HPDE6-E6E7 (cell line): ENCODE results near the gene CEACAM5.

Source experiments
- DNase-seq: peaks from one replicate; pipeline ENCODE4 v3.0.0; 2011; ENCODE audit warnings: missing footprints; ENCODE audit errors: extremely low spot score

Gene CEACAM5

GRCh38 chr19:41708481-41708880 lies at the start of gene CEACAM5:
CEACAM5 (plus strand) TSS chr19:41708626; CDS start chr19:41708732, 106 bp downstream.
- no peak for DNase-seq

- no peak for DNase-seq
Measured at GRCh38 chr19:41666075-41666474, 42.4 kb upstream of the CEACAM5 start.

DNA sequence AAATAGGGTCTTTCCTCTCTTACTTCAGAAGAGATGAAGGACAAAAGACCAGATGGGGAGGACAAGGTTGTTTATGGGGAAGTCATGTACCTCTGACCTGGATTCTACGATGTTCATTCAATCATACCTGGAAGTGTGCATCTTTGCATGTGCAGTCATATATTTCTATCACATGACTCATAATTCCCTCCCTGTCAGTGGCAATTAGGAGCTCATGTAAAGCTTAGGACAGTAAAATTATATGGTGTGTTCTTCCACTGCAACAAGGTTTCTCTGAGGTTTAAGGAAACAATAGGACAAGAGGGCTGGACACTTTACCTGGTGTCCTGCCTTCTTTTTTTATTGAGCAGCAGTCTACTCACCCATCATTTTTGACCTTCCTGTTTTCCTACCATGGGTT lies 40.1 kb upstream of the CEACAM5 start:
- DNase-seq: no peak

DNA sequence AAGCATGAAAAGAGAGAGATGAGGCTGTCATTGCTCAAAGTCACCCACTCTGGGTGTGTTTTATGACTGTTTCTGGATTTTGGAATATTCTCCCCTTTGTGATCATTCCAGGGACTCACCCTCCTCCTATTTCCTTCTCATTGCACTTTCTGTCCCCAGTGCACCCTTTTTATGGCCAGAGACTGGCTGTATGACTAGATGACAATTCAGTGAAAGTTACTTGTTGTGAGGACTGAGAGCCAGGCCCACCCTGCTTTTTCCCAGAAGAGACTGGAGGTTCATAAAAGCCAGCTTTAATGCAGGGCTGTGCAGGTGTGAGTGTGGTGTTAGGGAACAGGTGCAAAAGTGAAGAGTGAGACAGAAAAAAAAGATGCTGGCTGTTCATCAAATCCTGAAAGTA lies 37.7 kb upstream of the CEACAM5 start:
- DNase-seq: no peak

DNA sequence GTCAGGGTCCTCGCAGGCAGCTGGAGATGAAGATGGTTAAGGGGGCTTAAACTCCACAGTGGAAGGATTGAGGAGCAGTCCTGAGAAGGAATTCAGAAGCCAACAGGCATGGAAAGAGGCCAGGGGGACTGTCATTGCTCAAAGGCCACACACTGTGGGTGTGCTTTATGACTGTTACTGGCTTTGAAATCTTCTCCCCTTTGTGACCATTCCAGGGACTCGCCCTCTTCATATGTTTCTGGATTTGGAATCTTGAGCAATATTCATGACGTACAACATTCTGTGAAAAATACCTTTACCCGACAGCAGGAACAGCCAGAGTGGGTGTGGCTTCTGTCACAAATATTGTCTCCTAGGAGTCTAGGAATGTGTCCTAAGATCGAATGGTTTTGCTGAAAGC lies 36.9 kb upstream of the CEACAM5 start:
- no peak for DNase-seq

DNA sequence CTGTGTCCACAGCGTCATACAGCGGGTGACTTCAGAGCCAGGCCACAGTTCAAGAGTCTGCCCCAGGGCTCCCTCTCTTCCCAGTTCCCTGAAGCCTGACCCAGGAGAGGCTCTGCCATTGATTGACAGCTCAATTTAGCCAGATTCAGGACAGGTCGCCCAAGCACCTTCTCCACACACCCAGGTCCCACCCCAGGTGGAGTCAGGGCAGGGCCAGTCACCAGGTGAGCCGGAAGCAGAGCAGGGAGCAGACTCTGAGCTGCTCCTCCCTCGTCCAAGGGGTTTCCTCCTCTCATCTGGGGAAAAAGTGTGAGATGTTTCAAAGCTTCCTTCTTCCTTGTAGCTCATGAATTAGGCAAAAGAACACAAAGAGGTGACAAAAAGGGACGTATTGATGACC lies 26.0 kb upstream of the CEACAM5 start:
- DNase-seq: no peak

DNA sequence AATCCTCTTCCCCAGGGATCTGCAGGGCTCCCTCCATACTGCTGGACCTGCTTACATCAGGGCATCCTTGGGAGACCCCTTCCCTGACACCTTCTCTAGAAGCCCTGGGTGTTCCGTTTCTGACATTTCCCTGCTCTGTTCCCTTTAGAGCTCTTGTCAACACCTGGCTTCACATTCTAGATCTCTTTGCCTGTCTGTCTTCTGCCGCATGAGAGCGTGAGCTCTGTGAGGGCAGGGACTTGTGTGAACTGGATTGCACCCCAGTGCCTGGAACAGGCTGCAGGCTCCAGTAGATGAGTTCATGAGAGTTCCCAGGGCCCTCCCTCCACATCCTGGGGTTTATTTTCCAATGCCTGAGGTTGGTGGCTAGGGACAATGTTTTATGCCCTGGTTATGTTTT lies 21.0 kb upstream of the CEACAM5 start:
- no peak for DNase-seq

DNA sequence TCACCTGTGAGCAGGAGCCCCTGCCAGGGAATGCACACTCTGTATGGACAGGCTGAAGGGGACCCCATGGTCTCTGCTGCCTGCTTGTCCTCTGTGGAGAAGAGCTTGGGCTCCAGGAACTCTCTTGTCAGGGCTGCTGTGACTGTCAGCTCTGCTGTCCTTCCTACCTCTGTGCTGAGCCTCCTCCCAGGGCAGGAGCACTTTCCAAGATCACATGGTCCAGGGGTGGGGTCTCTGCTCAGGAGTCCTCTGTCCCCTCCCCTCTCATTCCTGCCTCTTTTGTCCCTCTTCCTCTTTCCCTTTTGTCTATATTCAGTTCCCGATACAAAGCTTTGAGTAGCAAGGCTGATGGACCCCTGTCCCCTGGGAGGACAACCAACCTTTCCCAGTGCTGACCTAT lies 20.3 kb upstream of the CEACAM5 start, which contains the start of gene CEACAM7:
Gene CEACAM7 (minus strand): TSS at position 173 of the 400 bp plus-strand sequence. CDS start 105 bp downstream, at position 68.
- no peak for DNase-seq

DNA sequence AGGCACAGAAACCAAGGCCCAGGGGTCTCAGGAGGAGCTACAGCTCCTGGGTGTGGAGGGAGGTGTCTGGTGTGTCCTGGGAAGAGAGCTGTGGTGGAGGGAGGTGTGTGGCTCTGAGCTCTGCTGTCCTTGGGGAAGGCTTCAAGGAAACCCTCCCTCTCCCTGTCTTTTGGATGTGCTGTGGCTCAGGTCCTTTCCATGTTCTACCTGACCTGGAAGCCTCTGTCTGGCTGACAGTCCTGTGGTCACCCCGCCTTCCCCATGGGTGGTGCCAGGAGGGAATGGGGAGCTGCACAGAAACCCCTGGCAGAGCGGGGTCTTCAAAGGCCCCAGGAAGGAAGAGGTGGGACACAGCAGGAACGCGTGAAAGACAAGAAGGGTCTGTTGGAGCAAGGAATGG lies 19.7 kb upstream of the CEACAM5 start:
- no peak for DNase-seq

- no peak for DNase-seq
Measured at GRCh38 chr19:41689993-41690800, 18.2 kb upstream of the CEACAM5 start.

DNA sequence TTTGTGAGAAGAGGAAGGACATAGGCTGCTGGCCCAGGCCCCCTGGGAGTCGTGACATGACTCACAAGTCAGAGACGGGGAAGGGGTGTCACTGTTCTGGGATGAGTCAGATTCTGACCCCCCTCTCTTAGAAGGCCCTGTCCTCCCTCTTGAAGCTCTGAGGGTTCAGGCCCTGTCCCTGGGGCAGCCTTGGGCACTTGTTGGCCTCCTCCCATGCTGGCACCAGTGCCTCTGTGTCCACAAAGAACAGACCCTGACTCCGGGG lies 17.7 kb upstream of the CEACAM5 start:
- no peak for DNase-seq

DNA sequence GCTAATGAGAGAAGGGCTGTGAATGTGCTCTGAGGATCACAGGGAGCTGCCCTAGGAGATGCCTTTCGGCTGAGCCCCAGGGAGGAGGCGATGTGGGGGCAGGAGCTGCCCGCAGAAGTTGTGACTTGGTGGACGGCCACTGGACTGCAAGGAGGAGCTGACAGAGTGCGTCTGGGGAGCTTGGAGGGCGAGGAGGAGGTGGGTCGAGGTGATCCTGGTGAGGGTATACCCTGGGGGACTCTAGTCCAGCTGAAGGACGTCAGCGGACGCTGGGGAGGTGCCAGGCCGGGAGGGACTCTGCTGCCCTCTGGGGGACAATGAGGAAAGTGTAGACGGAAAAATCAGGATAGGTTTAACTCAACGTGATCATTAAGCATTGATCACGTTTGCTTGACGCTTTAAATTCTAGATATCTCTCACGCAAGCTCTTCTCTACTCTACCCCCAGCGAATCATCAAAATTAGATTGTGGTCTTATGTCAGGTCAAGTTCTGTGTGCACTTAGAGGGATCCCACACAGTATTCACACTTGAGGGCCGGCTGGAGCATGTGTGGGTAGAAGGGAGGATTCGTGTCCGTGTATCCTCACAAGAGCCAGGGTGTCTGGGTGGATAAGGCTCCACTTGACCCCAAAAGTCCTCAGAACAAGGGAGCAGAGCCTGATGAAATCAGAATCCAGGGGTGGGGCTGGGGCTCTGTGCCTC lies 17.0 kb upstream of the CEACAM5 start:
- no peak for DNase-seq

DNA sequence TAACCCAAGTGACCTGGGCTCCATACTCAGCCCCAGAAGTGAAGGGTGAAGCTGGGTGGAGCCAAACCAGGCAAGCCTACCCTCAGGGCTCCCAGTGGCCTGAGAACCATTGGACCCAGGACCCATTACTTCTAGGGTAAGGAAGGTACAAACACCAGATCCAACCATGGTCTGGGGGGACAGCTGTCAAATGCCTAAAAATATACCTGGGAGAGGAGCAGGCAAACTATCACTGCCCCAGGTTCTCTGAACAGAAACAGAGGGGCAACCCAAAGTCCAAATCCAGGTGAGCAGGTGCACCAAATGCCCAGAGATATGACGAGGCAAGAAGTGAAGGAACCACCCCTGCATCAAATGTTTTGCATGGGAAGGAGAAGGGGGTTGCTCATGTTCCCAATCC lies 14.2 kb upstream of the CEACAM5 start:
- no peak for DNase-seq

GRCh38 chr19:41694831-41695635 lies 13.4 kb upstream of the CEACAM5 start:
- DNase-seq: no peak

- DNase-seq: no peak
Measured at GRCh38 chr19:41695745-41696144, 12.7 kb upstream of the CEACAM5 start.

DNA sequence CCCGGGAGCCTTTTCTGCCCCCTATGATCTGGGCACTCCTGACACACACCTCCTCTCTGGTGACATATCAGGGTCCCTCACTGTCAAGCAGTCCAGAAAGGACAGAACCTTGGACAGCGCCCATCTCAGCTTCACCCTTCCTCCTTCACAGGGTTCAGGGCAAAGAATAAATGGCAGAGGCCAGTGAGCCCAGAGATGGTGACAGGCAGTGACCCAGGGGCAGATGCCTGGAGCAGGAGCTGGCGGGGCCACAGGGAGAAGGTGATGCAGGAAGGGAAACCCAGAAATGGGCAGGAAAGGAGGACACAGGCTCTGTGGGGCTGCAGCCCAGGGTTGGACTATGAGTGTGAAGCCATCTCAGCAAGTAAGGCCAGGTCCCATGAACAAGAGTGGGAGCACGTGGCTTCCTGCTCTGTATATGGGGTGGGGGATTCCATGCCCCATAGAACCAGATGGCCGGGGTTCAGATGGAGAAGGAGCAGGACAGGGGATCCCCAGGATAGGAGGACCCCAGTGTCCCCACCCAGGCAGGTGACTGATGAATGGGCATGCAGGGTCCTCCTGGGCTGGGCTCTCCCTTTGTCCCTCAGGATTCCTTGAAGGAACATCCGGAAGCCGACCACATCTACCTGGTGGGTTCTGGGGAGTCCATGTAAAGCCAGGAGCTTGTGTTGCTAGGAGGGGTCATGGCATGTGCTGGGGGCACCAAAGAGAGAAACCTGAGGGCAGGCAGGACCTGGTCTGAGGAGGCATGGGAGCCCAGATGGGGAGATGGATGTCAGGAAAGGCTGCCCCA lies 11.8 kb upstream of the CEACAM5 start:
- DNase-seq: no peak

DNA sequence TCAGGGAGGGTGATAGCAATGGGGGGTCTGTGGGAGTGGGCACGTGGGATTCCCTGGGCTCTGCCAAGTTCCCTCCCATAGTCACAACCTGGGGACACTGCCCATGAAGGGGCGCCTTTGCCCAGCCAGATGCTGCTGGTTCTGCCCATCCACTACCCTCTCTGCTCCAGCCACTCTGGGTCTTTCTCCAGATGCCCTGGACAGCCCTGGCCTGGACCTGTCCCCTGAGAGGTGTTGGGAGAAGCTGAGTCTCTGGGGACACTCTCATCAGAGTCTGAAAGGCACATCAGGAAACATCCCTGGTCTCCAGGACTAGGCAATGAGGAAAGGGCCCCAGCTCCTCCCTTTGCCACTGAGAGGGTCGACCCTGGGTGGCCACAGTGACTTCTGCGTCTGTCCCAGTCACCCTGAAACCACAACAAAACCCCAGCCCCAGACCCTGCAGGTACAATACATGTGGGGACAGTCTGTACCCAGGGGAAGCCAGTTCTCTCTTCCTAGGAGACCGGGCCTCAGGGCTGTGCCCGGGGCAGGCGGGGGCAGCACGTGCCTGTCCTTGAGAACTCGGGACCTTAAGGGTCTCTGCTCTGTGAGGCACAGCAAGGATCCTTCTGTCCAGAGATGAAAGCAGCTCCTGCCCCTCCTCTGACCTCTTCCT lies 11.1 kb upstream of the CEACAM5 start:
- DNase-seq: no peak

- DNase-seq: no peak
Measured at GRCh38 chr19:41698746-41699230, 9.6 kb upstream of the CEACAM5 start.

- peak; percentile 49 for DNase-seq
Measured at GRCh38 chr19:41699231-41699967, 9.0 kb upstream of the CEACAM5 start.

DNA sequence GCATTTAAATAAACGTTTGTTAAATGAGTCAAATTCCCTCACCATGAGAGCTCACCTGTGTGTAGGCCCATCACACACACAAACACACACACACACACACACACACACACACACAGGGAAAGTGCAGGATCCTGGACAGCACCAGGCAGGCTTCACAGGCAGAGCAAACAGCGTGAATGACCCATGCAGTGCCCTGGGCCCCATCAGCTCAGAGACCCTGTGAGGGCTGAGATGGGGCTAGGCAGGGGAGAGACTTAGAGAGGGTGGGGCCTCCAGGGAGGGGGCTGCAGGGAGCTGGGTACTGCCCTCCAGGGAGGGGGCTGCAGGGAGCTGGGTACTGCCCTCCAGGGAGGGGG lies 8.5 kb upstream of the CEACAM5 start:
- no peak for DNase-seq
